Liver (tissue), 3 donors: ENCODE measurements around the gene SLC44A1.

ENCODE experiments used
- CTCF ChIP-seq: fragments of 150-350 bp; IDR thresholded peaks from 2 replicates; pipeline ENCODE4 v1.5.1; 2017; ENCODE audit warnings: improper control_type of control experiment, low read depth, low read length; ENCODE audit not compliant: missing input control
- HNF4G ChIP-seq: IDR thresholded peaks from 2 replicates; pipeline ENCODE4 v1.6.1; 2016; ENCODE audit warnings: antibody characterized with exemption
- TAF1 ChIP-seq: conservative IDR thresholded peaks from 2 replicates; pipeline ENCODE4 v1.6.1; 2016; ENCODE audit warnings: antibody characterized with exemption, mild to moderate bottlenecking
- donor health status: healthy.
- donor health status: healthy.

- no peak for TF ChIP-seq TAF1
- no peak for TF ChIP-seq HNF4G
- TF ChIP-seq CTCF: no peak
Measured at GRCh38 chr9:105396441-105396840, 152.0 kb downstream of the SLC44A1 start.
